Epidermal melanocyte (primary cell): ENCODE measurements around the gene CFLAR.
"Not testable (repeated sequence)": the region's sequence is repeated elsewhere in the genome, so short reads cannot be mapped to it uniquely, and the experiment has no call there.

Source experiments
- DNase-seq: peaks from one replicate; pipeline ENCODE4 v3.0.0; 2011; ENCODE audit warnings: low spot score; ENCODE audit not compliant: insufficient read length

Gene CFLAR

GRCh38 chr2:201118961-201119854 lies 3.2 kb downstream of the CFLAR start:
- no peak for DNase-seq

- no peak for DNase-seq
Observed at GRCh38 chr2:201122276-201122675, 6.3 kb downstream of the CFLAR start.

- DNase-seq, result no peak
Observed at GRCh38 chr2:201126308-201127151, 10.6 kb downstream of the CFLAR start.

- DNase-seq, result no peak
Observed at GRCh38 chr2:201127152-201127511, 11.2 kb downstream of the CFLAR start.

- peak; percentile 76 for DNase-seq
Observed at GRCh38 chr2:201127570-201127969, 11.6 kb downstream of the CFLAR start.

GRCh38 chr2:201128033-201128432 lies 12.1 kb downstream of the CFLAR start:
- no peak for DNase-seq

- no peak for DNase-seq
Observed at GRCh38 chr2:201128933-201129505, 13.1 kb downstream of the CFLAR start.

- DNase-seq, result no peak
Observed at GRCh38 chr2:201130524-201131186, 14.7 kb downstream of the CFLAR start.

GRCh38 chr2:201132518-201132917 lies 16.6 kb downstream of the CFLAR start:
- DNase-seq, result no peak

GRCh38 chr2:201135386-201135785 lies 19.4 kb downstream of the CFLAR start:
- no peak for DNase-seq

- DNase-seq, result no peak
Observed at GRCh38 chr2:201136889-201137321, 20.9 kb downstream of the CFLAR start.

- DNase-seq, result no peak
Observed at GRCh38 chr2:201137505-201138400, 21.8 kb downstream of the CFLAR start.

GRCh38 chr2:201138401-201138970 lies 22.5 kb downstream of the CFLAR start:
- DNase-seq, result no peak

GRCh38 chr2:201138986-201139781 lies 23.2 kb downstream of the CFLAR start:
- not testable (repeated sequence) for DNase-seq

- DNase-seq, result no peak
Observed at GRCh38 chr2:201139836-201140604, 24.1 kb downstream of the CFLAR start.

- no peak for DNase-seq
Observed at GRCh38 chr2:201144101-201145051, 28.4 kb downstream of the CFLAR start.

- no peak for DNase-seq
Observed at GRCh38 chr2:201148434-201148990, 32.5 kb downstream of the CFLAR start.
